IMR-90 (cell line): ENCODE measurements around the gene AMIGO2. TPM values are rescaled to one million over a fixed set of nuclear protein-coding genes. Genes with fewer than 3 reads are reported as not detected.

Experiments
- ATAC-seq: fragments of 200-7000 bp; cut with Tn5 transposase; 2 replicates; pipeline ENCODE4 v1.9.1; 2020; ENCODE audit warnings: low read depth, mild to moderate bottlenecking, moderate library complexity
- BruUV-seq: library from RNA; stranded (reverse); fragments of 400-500 nt; replicated peaks from 2 replicates; lab custom pipeline; 2021; lab: Mats Ljungman, UMichigan
- CTCF ChIA-PET: fragments of 300-600 bp; formaldehyde crosslinking; extraction: SDS; loops from one replicate; lab custom pipeline; 2021; ENCODE audit warnings: antibody characterized with exemption; lab: Yijun Ruan, JAX
- POLR2A ChIA-PET: fragments of 300-600 bp; sonication (Branson Sonifier 250); formaldehyde crosslinking; loops from one replicate; lab custom pipeline; 2022; ENCODE audit warnings: antibody characterized with exemption; ENCODE audit not compliant: unreplicated experiment; lab: Charles Lee
- DNase-seq: peaks from one replicate; pipeline ENCODE4 v3.0.0; 2013
- H2AFZ ChIP-seq: replicated peaks from 2 replicates; pipeline ENCODE3; 2013; ENCODE audit warnings: low read length, mild to moderate bottlenecking; ENCODE audit not compliant: poor library complexity
- H2AK5ac ChIP-seq: 2 replicates; pipeline ENCODE4 v1.6.1; 2013; ENCODE audit warnings: low read depth, low read length, inconsistent platforms
- H2AK9ac ChIP-seq: replicated peaks from 2 replicates; pipeline ENCODE3; 2013; ENCODE audit warnings: mild to moderate bottlenecking, low read depth, low read length, moderate library complexity; ENCODE audit not compliant: poor library complexity
- H2BK120ac ChIP-seq: 2 replicates; pipeline ENCODE4 v1.6.1; 2013; ENCODE audit warnings: low read depth, low read length, inconsistent platforms
- H2BK15ac ChIP-seq: 3 replicates; pipeline ENCODE4 v1.6.1; 2013; ENCODE audit warnings: low read depth, low read length, inconsistent platforms
- H2BK20ac ChIP-seq: 2 replicates; pipeline ENCODE4 v1.6.1; 2013; ENCODE audit warnings: low read depth, mild to moderate bottlenecking, inconsistent platforms, low read length, moderate library complexity
- H2BK5ac ChIP-seq: 2 replicates; pipeline ENCODE4 v1.6.1; 2013; ENCODE audit warnings: mild to moderate bottlenecking, low read depth, low read length, inconsistent platforms; ENCODE audit not compliant: poor library complexity, severe bottlenecking
- H3K14ac ChIP-seq: replicated peaks from 2 replicates; pipeline ENCODE4 v1.6.1; 2013; ENCODE audit warnings: low read depth, low read length, inconsistent platforms
- H3K18ac ChIP-seq: 2 replicates; pipeline ENCODE4 v1.6.1; 2013; ENCODE audit warnings: low read depth, low read length, control low read depth
- H3K23ac ChIP-seq: 2 replicates; pipeline ENCODE4 v1.6.1; 2013; ENCODE audit warnings: low read depth, low read length, inconsistent platforms
- H3K27ac ChIP-seq: 2 replicates; pipeline ENCODE4 v1.5.1; 2013; ENCODE audit warnings: mild to moderate bottlenecking, control low read depth, low read length; ENCODE audit not compliant: insufficient read depth
- H3K27me3 ChIP-seq: 2 replicates; pipeline ENCODE4 v1.6.1; 2013; ENCODE audit warnings: low read length; ENCODE audit not compliant: control insufficient read depth, insufficient read depth
- H3K36me3 ChIP-seq: 2 replicates; pipeline ENCODE4 v1.6.1; 2013; ENCODE audit warnings: low read length, mixed read lengths; ENCODE audit not compliant: control insufficient read depth, insufficient read depth
- H3K4ac ChIP-seq: 2 replicates; pipeline ENCODE4 v1.6.1; 2013; ENCODE audit warnings: low read depth, low read length, inconsistent platforms
- H3K4me1 ChIP-seq: 2 replicates; pipeline ENCODE4 v1.6.1; 2013; ENCODE audit warnings: low read length, mixed read lengths; ENCODE audit not compliant: control insufficient read depth, insufficient read depth
- H3K4me2 ChIP-seq: 2 replicates; pipeline ENCODE4 v1.6.1; 2013; ENCODE audit warnings: low read depth, mild to moderate bottlenecking, control low read depth, low read length, moderate library complexity
- H3K4me3 ChIP-seq: 2 replicates; pipeline ENCODE4 v1.5.1; 2013; ENCODE audit warnings: low read depth, mild to moderate bottlenecking, control low read depth, low read length, moderate library complexity; ENCODE audit not compliant: insufficient read depth
- H3K56ac ChIP-seq: 2 replicates; pipeline ENCODE4 v1.6.1; 2013; ENCODE audit warnings: low read length, inconsistent platforms; ENCODE audit not compliant: insufficient read depth; ENCODE audit errors: extremely low read depth
- H3K79me1 ChIP-seq, 2 experiments: 2 replicates each; pipeline ENCODE4 v1.6.1; 2013; ENCODE audit warnings: low read length in 2 of 2, inconsistent platforms in 1 of 2, low read depth in 1 of 2
- H3K9ac ChIP-seq: 2 replicates; pipeline ENCODE4 v1.6.1; 2013; ENCODE audit warnings: low read depth, low read length, control low read depth
- H3K9me1 ChIP-seq: 2 replicates; pipeline ENCODE4 v1.6.1; 2013; ENCODE audit warnings: low read length, inconsistent platforms; ENCODE audit not compliant: insufficient read depth
- H3K9me3 ChIP-seq: 2 replicates; pipeline ENCODE4 v1.6.1; 2013; ENCODE audit warnings: low read length; ENCODE audit not compliant: control insufficient read depth, insufficient read depth
- H4K20me1 ChIP-seq: 2 replicates; pipeline ENCODE4 v1.6.1; 2013; ENCODE audit warnings: low read length, inconsistent platforms; ENCODE audit not compliant: insufficient read depth
- H4K5ac ChIP-seq: 2 replicates; pipeline ENCODE4 v1.6.1; 2013; ENCODE audit warnings: mild to moderate bottlenecking, low read depth, low read length, control low read depth
- H4K8ac ChIP-seq, 2 experiments: 2 replicates each; pipeline ENCODE4 v1.6.1; 2013; ENCODE audit warnings: low read depth in 2 of 2, low read length in 2 of 2, control low read depth in 1 of 2, inconsistent platforms in 1 of 2
- H4K91ac ChIP-seq: 2 replicates; pipeline ENCODE4 v1.6.1; 2013; ENCODE audit warnings: low read depth, low read length, inconsistent platforms; ENCODE audit not compliant: insufficient read depth
- MAZ ChIP-seq: IDR thresholded peaks from 2 replicates; pipeline ENCODE4 v1.6.1; 2012; ENCODE audit warnings: low read depth, mild to moderate bottlenecking, low read length, improper control_type of control experiment, moderate library complexity, borderline replicate concordance
- USF2 ChIP-seq: fragments of 150-350 bp; IDR thresholded peaks from 2 replicates; pipeline ENCODE4 v1.6.1; 2017; ENCODE audit warnings: mild to moderate bottlenecking, antibody characterized with exemption, low read length, low read depth
- WGBS, 2 experiments: methylation state at CpG; one replicate each; pipeline versions ENCODE4 v1.1.5 to v1.1.7; 2013; ENCODE audit warnings: missing lambda C conversion rate in 2 of 2; ENCODE audit not compliant: insufficient read length in 1 of 2; ENCODE audit errors: extremely low coverage in 2 of 2; 5-methylcytosine and 5-hydroxymethylcytosine counted together
- dilution Hi-C: fragments of 300-500 bp; cut with HindIII; formaldehyde crosslinking; loops from one replicate; pipeline ENCODE4 v1.14.3; 2018; ENCODE audit warnings: low sequenced_read_pairs; ENCODE audit not compliant: unreplicated experiment
- in situ Hi-C: fragments of 300-500 bp; cut with MboI; formaldehyde crosslinking; loops from 3 replicates; pipeline ENCODE4 v1.14.3; 2019; ENCODE audit warnings: low sequenced_read_pairs, inconsistent platforms, mixed read lengths
- intact Hi-C: fragments of 100-400 bp; cut with micrococcal nuclease; formaldehyde crosslinking; loops from 2 replicates; pipeline ENCODE4 v1.10.0; 2022
- polyA plus RNA-seq, 3 experiments: library from polyadenylated mRNA; depleted of rRNA; stranded (reverse); fragments of >200 nt; gene quantifications; 2 replicates each; pipeline ENCODE4 v1.2.3, GENCODE V29; 2012; ENCODE audit warnings: low replicate concordance in 1 of 3
- total RNA-seq: library from RNA; depleted of rRNA; stranded (reverse); fragments of >200 nt; gene quantifications from 2 replicates; pipeline ENCODE4 v1.2.3, GENCODE V29; 2012

AMIGO2 gene
- total and polyA plus RNA-seq, 2 of the 4 experiments (the other 2 are of a cell fraction) = 20.1 to 32.6 TPM

- peak overlapping the region; percentile 94 for H2AFZ ChIP-seq
- peak overlapping the region; percentile 93 for H3K14ac ChIP-seq
- DNase-seq (peak; percentile 54), ATAC-seq (peak; percentile 46)
- no peaks in the 10 kb centered on the region for H4K20me1 ChIP-seq
- peak overlapping the region; percentile 97 for H3K4me2 ChIP-seq
- H2BK15ac ChIP-seq = peak overlapping the region; percentile 54; the same call in 2 of the 3 replicates
- no CpG with 5 or more reads among the region's 49 CpGs for WGBS, 2 experiments
- H2AK9ac ChIP-seq = peak overlapping the region; percentile 95
- BruUV-seq = no TSS peak
- H4K5ac ChIP-seq = peak overlapping the region; percentile 65; the same call in 1 of the 2 replicates
- peak overlapping the region; percentile 48 for H2AK5ac ChIP-seq
- H2BK5ac ChIP-seq = peak overlapping the region; percentile 86
- POLR2A ChIA-PET = no interaction called here
- H3K56ac ChIP-seq = peak overlapping the region; percentile 90
- in situ Hi-C loops (loop anchor here (10.0 kb wide), 1 partner anchor 315 kb away; no protein-coding TSS in a partner anchor), dilution Hi-C loops (no loop called here), intact Hi-C loops (loop anchor here (1.0 to 5.0 kb wide), 3 partner anchors 48 to 317 kb away; no protein-coding TSS in a partner anchor)
- H2BK20ac ChIP-seq = peak overlapping the region; percentile 86
- peak overlapping the region; percentile 93 for H3K4ac ChIP-seq
- no peak for TF ChIP-seq USF2
- TF ChIP-seq MAZ = 0 out of 2 replicates have a peak, but pooled peaks have one; percentile 13
- H3K4me1 ChIP-seq = peaks cover 17% of the 10 kb centered on the region
- CTCF ChIA-PET = interaction anchor here (1.5 to 2.1 kb wide), 2 partner anchors 9 to 228 kb away, joined by 6 to 8 read pairs; no protein-coding TSS in a partner anchor
- peak overlapping the region; percentile 95 for H3K23ac ChIP-seq
- H3K27me3 ChIP-seq = no peaks in the 10 kb centered on the region
- peaks cover 10 to 66% of the 10 kb centered on the region in 2 experiments; a peak in 2 of 4 replicates for H3K79me1 ChIP-seq
- peaks cover 10% of the 10 kb centered on the region for H3K9me1 ChIP-seq
- H3K9ac ChIP-seq = peak overlapping the region; percentile 92
- peak overlapping the region; percentile 82 to 84 for H4K8ac ChIP-seq
- peak overlapping the region; percentile 91 for H3K4me3 ChIP-seq
- H3K27ac ChIP-seq = peak overlapping the region; percentile 57
- no peaks in the 10 kb centered on the region for H3K9me3 ChIP-seq
- peak overlapping the region; percentile 89 for H2BK120ac ChIP-seq
- H4K91ac ChIP-seq = peak overlapping the region; percentile 91
- no peaks in the 10 kb centered on the region for H3K36me3 ChIP-seq
- peak overlapping the region; percentile 65; the same call in 1 of the 2 replicates for H3K18ac ChIP-seq
Measured at GRCh38 chr12:47079981-47080724, 394 bp upstream of the AMIGO2 start.
